ENCODE data around the gene GEMIN5. TPM values are rescaled to one million over a fixed set of nuclear protein-coding genes. Genes with fewer than 3 reads are reported as not detected.

Gene GEMIN5
- total and polyA plus RNA-seq, 2 of the 8 experiments (the other 6 are each of a cell fraction or from before 2014, with no cell fraction given): 12.8 to 47.0 TPM

- TF ChIP-seq, protein P1, sequence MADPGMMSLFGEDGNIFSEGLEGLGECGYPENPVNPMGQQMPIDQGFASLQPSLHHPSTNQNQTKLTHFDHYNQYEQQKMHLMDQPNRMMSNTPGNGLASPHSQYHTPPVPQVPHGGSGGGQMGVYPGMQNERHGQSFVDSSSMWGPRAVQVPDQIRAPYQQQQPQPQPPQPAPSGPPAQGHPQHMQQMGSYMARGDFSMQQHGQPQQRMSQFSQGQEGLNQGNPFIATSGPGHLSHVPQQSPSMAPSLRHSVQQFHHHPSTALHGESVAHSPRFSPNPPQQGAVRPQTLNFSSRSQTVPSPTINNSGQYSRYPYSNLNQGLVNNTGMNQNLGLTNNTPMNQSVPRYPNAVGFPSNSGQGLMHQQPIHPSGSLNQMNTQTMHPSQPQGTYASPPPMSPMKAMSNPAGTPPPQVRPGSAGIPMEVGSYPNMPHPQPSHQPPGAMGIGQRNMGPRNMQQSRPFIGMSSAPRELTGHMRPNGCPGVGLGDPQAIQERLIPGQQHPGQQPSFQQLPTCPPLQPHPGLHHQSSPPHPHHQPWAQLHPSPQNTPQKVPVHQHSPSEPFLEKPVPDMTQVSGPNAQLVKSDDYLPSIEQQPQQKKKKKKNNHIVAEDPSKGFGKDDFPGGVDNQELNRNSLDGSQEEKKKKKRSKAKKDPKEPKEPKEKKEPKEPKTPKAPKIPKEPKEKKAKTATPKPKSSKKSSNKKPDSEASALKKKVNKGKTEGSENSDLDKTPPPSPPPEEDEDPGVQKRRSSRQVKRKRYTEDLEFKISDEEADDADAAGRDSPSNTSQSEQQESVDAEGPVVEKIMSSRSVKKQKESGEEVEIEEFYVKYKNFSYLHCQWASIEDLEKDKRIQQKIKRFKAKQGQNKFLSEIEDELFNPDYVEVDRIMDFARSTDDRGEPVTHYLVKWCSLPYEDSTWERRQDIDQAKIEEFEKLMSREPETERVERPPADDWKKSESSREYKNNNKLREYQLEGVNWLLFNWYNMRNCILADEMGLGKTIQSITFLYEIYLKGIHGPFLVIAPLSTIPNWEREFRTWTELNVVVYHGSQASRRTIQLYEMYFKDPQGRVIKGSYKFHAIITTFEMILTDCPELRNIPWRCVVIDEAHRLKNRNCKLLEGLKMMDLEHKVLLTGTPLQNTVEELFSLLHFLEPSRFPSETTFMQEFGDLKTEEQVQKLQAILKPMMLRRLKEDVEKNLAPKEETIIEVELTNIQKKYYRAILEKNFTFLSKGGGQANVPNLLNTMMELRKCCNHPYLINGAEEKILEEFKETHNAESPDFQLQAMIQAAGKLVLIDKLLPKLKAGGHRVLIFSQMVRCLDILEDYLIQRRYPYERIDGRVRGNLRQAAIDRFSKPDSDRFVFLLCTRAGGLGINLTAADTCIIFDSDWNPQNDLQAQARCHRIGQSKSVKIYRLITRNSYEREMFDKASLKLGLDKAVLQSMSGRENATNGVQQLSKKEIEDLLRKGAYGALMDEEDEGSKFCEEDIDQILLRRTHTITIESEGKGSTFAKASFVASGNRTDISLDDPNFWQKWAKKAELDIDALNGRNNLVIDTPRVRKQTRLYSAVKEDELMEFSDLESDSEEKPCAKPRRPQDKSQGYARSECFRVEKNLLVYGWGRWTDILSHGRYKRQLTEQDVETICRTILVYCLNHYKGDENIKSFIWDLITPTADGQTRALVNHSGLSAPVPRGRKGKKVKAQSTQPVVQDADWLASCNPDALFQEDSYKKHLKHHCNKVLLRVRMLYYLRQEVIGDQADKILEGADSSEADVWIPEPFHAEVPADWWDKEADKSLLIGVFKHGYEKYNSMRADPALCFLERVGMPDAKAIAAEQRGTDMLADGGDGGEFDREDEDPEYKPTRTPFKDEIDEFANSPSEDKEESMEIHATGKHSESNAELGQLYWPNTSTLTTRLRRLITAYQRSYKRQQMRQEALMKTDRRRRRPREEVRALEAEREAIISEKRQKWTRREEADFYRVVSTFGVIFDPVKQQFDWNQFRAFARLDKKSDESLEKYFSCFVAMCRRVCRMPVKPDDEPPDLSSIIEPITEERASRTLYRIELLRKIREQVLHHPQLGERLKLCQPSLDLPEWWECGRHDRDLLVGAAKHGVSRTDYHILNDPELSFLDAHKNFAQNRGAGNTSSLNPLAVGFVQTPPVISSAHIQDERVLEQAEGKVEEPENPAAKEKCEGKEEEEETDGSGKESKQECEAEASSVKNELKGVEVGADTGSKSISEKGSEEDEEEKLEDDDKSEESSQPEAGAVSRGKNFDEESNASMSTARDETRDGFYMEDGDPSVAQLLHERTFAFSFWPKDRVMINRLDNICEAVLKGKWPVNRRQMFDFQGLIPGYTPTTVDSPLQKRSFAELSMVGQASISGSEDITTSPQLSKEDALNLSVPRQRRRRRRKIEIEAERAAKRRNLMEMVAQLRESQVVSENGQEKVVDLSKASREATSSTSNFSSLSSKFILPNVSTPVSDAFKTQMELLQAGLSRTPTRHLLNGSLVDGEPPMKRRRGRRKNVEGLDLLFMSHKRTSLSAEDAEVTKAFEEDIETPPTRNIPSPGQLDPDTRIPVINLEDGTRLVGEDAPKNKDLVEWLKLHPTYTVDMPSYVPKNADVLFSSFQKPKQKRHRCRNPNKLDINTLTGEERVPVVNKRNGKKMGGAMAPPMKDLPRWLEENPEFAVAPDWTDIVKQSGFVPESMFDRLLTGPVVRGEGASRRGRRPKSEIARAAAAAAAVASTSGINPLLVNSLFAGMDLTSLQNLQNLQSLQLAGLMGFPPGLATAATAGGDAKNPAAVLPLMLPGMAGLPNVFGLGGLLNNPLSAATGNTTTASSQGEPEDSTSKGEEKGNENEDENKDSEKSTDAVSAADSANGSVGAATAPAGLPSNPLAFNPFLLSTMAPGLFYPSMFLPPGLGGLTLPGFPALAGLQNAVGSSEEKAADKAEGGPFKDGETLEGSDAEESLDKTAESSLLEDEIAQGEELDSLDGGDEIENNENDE (IDR thresholded peaks at IDR 0.05; ENCODE audit: insufficient replicate concordance, low read length): no peak
- TF ChIP-seq CBX8 (IDR thresholded peaks at IDR 0.05; ENCODE audit: borderline replicate concordance, low read depth, low read length): no peak
- TF ChIP-seq, protein P2, sequence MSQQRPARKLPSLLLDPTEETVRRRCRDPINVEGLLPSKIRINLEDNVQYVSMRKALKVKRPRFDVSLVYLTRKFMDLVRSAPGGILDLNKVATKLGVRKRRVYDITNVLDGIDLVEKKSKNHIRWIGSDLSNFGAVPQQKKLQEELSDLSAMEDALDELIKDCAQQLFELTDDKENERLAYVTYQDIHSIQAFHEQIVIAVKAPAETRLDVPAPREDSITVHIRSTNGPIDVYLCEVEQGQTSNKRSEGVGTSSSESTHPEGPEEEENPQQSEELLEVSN (IDR thresholded peaks at IDR 0.05): no peak
- no peak for TF ChIP-seq RFX5 (IDR thresholded peaks at IDR 0.05; ENCODE audit: borderline replicate concordance, low read depth, low read length)
These were observed 45.6 kb downstream of the GEMIN5 start (continued) for GRCh38 chr5:154892369-154892771.

Measured in H1 (cell line).